Duodenal mucosa (tissue), 2 donors: ENCODE results near the gene MRPS26.
"Not testable (repeated sequence)": the region's sequence is repeated elsewhere in the genome, so short reads cannot be mapped to it uniquely, and the experiment has no call there.

Source experiments
- H3K27ac ChIP-seq: one replicate; pipeline ENCODE4 v1.7.0; 2013; ENCODE audit warnings: low read depth, low read length
- H3K27me3 ChIP-seq, 2 donors: one replicate each; pipeline ENCODE4 v1.7.0; 2013; ENCODE audit warnings: low read length in 2 of 2, control low read depth in 1 of 2; ENCODE audit not compliant: insufficient read depth in 2 of 2, control insufficient read depth in 1 of 2
- H3K36me3 ChIP-seq, 2 donors: one replicate each; pipeline ENCODE4 v1.7.0; 2013; ENCODE audit warnings: low read length in 2 of 2, control low read depth in 1 of 2; ENCODE audit not compliant: insufficient read depth in 2 of 2, control insufficient read depth in 1 of 2
- H3K4me1 ChIP-seq, 2 donors: one replicate each; pipeline ENCODE4 v1.7.0; 2013; ENCODE audit warnings: low read length in 2 of 2, control low read depth in 1 of 2; ENCODE audit not compliant: insufficient read depth in 2 of 2, control insufficient read depth in 1 of 2
- H3K4me3 ChIP-seq, 2 donors: one replicate each; pipeline ENCODE4 v1.7.0; 2013; ENCODE audit warnings: low read length in 2 of 2, low read depth in 1 of 2
- H3K9ac ChIP-seq, 2 donors: one replicate each; pipeline ENCODE4 v1.7.0; 2013; ENCODE audit warnings: low read length in 2 of 2, low read depth in 1 of 2
- H3K9me3 ChIP-seq, 2 donors: one replicate each; pipeline ENCODE4 v1.7.0; 2013; ENCODE audit warnings: low read length in 2 of 2, control low read depth in 1 of 2; ENCODE audit not compliant: control insufficient read depth in 1 of 2

MRPS26 gene

GRCh38 chr20:3074812-3075211 is 29.0 kb downstream of the MRPS26 start:
- Histone ChIP-seq H3K9ac (no peak overlapping the region), H3K27me3 (peaks cover 0 to 5% of the 10 kb centered on the region in 2 donors), H3K27ac (no peak overlapping the region), H3K9me3 (no peaks in the 10 kb centered on the region), H3K4me3 (no peak overlapping the region), H3K36me3 (no peaks in the 10 kb centered on the region), H3K4me1 (peaks cover 5 to 23% of the 10 kb centered on the region in 2 donors)

GRCh38 chr20:3075315-3075714 is 29.5 kb downstream of the MRPS26 start:
- not testable (repeated sequence) for H3K27me3 ChIP-seq, H3K9ac ChIP-seq
- H3K4me1 ChIP-seq, result peaks cover 5 to 23% of the 10 kb centered on the region in 2 donors

DNA sequence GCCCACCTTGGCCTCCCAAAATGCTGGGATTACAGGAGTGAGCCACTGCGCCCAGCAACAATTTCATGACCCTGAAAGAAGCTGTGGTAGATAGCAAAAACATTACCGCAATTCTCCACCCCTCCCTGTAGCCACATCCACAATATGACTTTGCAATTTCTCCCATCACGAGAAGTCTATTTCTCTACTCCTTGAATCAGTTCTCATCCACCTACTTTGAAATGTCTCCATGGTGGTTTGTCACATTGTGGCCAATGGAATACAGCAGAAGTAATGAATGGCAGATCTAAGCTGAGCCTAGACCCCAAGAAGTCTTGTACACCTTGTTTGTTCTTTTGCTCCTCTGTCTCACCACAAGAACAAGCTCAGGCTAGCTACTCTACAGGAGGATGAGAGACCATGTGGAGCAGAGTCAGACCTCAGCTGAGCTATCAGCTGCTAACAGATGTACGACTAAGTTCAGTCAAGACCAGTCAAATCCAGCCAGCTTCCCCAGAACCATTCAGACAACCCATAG is 31.8 kb downstream of the MRPS26 start:
- Histone ChIP-seq H3K36me3 (no peaks in the 10 kb centered on the region), H3K9me3 (no peaks in the 10 kb centered on the region), H3K4me1 (peaks cover 0 to 11% of the 10 kb centered on the region in 2 donors), H3K27ac (no peak overlapping the region), H3K4me3 (no peak overlapping the region), H3K27me3 (peaks cover 17 to 22% of the 10 kb centered on the region in 2 donors), H3K9ac (no peak overlapping the region)

More at GRCh38 chr20:3075315-3075714, 29.5 kb downstream of the MRPS26 start:
- not testable (repeated sequence) for H3K27ac ChIP-seq, H3K9me3 ChIP-seq, H3K36me3 ChIP-seq, H3K4me3 ChIP-seq

DNA sequence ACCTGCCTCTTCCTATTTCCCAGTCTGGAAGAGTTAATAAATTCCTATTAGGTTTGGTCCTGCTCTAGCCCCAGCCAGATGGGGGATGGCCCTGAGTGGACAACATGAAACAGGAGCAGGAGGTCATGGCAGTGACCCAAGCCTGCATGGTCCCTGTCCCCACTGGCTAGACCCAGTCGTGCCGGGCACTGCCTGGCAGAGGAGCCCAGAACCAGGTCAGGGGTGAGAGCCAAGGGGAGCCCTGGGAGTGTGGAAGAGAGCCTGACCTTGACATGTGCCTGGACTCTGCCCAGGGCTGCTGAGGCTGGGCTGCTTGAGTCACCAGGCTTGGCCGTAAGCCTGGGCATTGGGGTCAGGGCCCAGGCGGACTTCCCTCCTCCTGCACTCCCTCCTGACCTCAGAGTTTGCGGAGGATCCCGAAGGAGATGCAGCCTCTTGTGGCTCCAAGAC is 35.1 kb downstream of the MRPS26 start:
- H3K27ac ChIP-seq, result no peak overlapping the region
- peaks cover 33 to 37% of the 10 kb centered on the region in 2 donors for H3K27me3 ChIP-seq

GRCh38 chr20:3081641-3082040 is 35.8 kb downstream of the MRPS26 start:
- no peak overlapping the region for H3K9ac ChIP-seq
- no peaks in the 10 kb centered on the region for H3K4me1 ChIP-seq
- no peaks in the 10 kb centered on the region for H3K9me3 ChIP-seq
- H3K4me3 ChIP-seq, result no peak overlapping the region
- no peaks in the 10 kb centered on the region for H3K36me3 ChIP-seq
- H3K27ac ChIP-seq, result no peak overlapping the region
- H3K27me3 ChIP-seq, result peaks cover 33 to 37% of the 10 kb centered on the region in 2 donors

More for the DNA sequence above, 35.1 kb downstream of the MRPS26 start:
- H3K9ac ChIP-seq, result no peak overlapping the region
- no peaks in the 10 kb centered on the region for H3K9me3 ChIP-seq
- H3K4me1 ChIP-seq, result no peaks in the 10 kb centered on the region
- H3K36me3 ChIP-seq, result no peaks in the 10 kb centered on the region
- no peak overlapping the region for H3K4me3 ChIP-seq

DNA sequence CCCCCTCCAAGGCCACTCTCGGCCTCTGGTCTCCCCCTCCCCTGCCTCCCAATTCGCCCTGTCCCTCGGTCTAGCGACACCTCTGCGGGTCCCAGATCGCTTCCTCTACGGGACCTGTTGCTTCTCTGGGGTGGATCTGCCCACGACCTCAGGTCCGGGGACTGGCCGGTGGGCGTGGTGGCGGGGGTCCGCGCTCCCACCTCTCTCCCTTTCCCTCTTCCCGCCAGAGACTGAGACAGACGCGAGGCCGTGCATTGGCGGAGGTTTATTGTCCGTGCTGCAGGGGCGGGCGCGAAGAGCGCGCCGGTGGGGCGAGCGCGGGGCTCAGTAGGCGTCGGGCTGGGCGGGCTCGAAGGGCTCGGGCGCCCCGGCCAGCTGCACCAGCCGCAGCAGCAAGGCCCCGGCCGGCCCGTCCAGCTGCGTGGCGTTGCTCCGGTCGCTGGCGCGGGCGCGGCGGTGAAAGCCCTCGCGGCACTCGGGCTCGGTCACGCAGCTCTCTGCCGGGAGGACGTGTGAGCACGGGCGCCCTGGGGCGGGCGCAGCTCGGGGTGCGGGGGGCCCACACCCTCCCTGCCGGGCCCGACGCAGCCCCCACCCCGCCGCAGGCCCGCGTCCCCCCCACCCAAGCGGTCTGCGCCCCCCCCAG is 36.6 kb downstream of the MRPS26 start:
- Histone ChIP-seq H3K4me1 (no peaks in the 10 kb centered on the region), H3K9me3 (no peaks in the 10 kb centered on the region), H3K27ac (no peak overlapping the region), H3K27me3 (peaks cover 33 to 37% of the 10 kb centered on the region in 2 donors), H3K9ac (no peak overlapping the region), H3K4me3 (peak overlapping the region in 1 of 2 donors; percentile 36), H3K36me3 (no peaks in the 10 kb centered on the region)

- no peak overlapping the region for H3K27ac ChIP-seq
- no peaks in the 10 kb centered on the region for H3K36me3 ChIP-seq
- H3K4me3 ChIP-seq, result peak overlapping the region; percentile 22 to 28
- no peak overlapping the region for H3K9ac ChIP-seq
- H3K4me1 ChIP-seq, result no peaks in the 10 kb centered on the region
- peaks cover 33 to 37% of the 10 kb centered on the region in 2 donors for H3K27me3 ChIP-seq
- H3K9me3 ChIP-seq, result no peaks in the 10 kb centered on the region
Observed at GRCh38 chr20:3082955-3083952, 37.4 kb downstream of the MRPS26 start.

GRCh38 chr20:3084283-3084985 is 38.6 kb downstream of the MRPS26 start, which contains the start of gene AVP:
Gene AVP (minus strand): TSS chr20:3084724. CDS start chr20:3084674, 50 bp downstream.
- Histone ChIP-seq H3K27me3 (peaks cover 32 to 33% of the 10 kb centered on the region in 2 donors), H3K27ac (no peak within 1 kb of the TSS), H3K36me3 (no peaks in the 10 kb centered on the region), H3K9ac (no peak within 1 kb of the TSS), H3K4me1 (no peaks in the 10 kb centered on the region), H3K4me3 (no peak within 1 kb of the TSS), H3K9me3 (no peaks in the 10 kb centered on the region)

- H3K9me3 ChIP-seq, result no peaks in the 10 kb centered on the region
- no peak overlapping the region for H3K27ac ChIP-seq
- H3K4me1 ChIP-seq, result no peaks in the 10 kb centered on the region
- H3K9ac ChIP-seq, result no peak overlapping the region
- H3K36me3 ChIP-seq, result no peaks in the 10 kb centered on the region
- peaks cover 33 to 36% of the 10 kb centered on the region in 2 donors for H3K27me3 ChIP-seq
- no peak overlapping the region for H3K4me3 ChIP-seq
Observed at GRCh38 chr20:3084986-3085360, 39.1 kb downstream of the MRPS26 start.
